Measurements from ENCODE around the gene PRG2.

PRG2 gene

DNA sequence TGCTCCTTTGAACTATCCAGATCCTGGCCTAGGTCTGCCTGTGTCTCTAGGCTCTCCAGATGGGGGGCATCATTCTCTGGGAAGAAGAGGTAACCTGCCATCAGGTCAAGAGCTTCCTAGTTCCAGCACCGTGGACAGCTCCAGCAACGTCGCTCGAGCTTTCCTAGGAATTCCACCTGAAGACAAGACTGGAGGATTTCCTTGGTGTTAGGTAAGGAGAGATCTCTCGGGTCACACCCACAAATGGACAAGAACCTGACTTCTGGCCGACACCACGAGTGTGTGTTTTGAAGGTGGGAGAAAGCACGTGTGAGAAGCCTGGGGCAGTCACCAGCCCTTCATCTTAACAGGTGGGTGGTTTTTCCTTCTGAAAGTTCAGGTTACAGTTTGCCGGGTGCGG is 10.7 kb downstream of the PRG2 start:
- Histone ChIP-seq H2AFZ (ENCODE audit: low read length, unreplicated experiment) (no peak overlapping the region), H3K27ac (ENCODE audit: low read depth, low read length) (no peak overlapping the region), H3K27me3 (ENCODE audit: insufficient read depth, low read length) (peaks cover 62% of the 10 kb centered on the region), H3K79me2 (ENCODE audit: control insufficient read depth, insufficient read depth, low read length, unreplicated experiment) (no peaks in the 10 kb centered on the region), H3K36me3 (ENCODE audit: insufficient read depth, low read length) (no peaks in the 10 kb centered on the region), H3K4me3 (ENCODE audit: low read depth, low read length) (no peak overlapping the region), H3K4me1 (ENCODE audit: control insufficient read depth, insufficient read depth, low read length, unreplicated experiment) (no peaks in the 10 kb centered on the region)

DNA sequence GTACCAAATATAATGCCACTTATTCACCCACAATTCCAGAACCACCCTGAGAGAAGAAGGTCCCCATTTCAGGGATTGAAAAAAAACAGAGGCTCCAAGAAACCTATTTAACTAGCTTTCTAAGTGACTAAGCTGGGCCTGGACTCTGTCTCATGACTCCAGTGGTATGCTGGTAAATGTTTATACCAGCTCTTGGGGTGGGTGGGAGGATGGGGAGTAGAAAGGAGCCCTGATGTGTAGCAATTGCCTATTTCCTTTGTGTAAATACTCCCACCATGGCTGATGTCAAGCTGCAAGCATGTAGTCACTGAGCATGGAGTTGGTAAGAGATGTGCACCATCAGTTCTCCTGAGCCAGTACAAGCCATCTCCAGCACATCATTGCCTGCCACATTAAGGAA is 12.3 kb downstream of the PRG2 start:
- Histone ChIP-seq H2AFZ (ENCODE audit: low read length, unreplicated experiment) (no peak overlapping the region), H3K79me2 (ENCODE audit: control insufficient read depth, insufficient read depth, low read length, unreplicated experiment) (no peaks in the 10 kb centered on the region), H3K27ac (ENCODE audit: low read depth, low read length) (no peak overlapping the region), H3K4me1 (ENCODE audit: control insufficient read depth, insufficient read depth, low read length, unreplicated experiment) (no peaks in the 10 kb centered on the region), H3K36me3 (ENCODE audit: insufficient read depth, low read length) (no peaks in the 10 kb centered on the region), H3K27me3 (ENCODE audit: insufficient read depth, low read length) (peaks cover 56% of the 10 kb centered on the region), H3K4me3 (ENCODE audit: low read depth, low read length) (no peak overlapping the region)

GRCh38 chr11:57377107-57377506 is 13.3 kb downstream of the PRG2 start:
- H3K4me1 ChIP-seq (ENCODE audit: control insufficient read depth, insufficient read depth, low read length, unreplicated experiment): no peaks in the 10 kb centered on the region
- peaks cover 51% of the 10 kb centered on the region for H3K27me3 ChIP-seq (ENCODE audit: insufficient read depth, low read length)
- no peak overlapping the region for H3K4me3 ChIP-seq (ENCODE audit: low read depth, low read length)

GRCh38 chr11:57376095-57377090 is 14.1 kb downstream of the PRG2 start:
- Histone ChIP-seq H3K36me3 (ENCODE audit: insufficient read depth, low read length) (no peaks in the 10 kb centered on the region), H3K4me3 (ENCODE audit: low read depth, low read length) (no peak overlapping the region), H3K27ac (ENCODE audit: low read depth, low read length) (no peak overlapping the region), H3K4me1 (ENCODE audit: control insufficient read depth, insufficient read depth, low read length, unreplicated experiment) (no peaks in the 10 kb centered on the region), H3K79me2 (ENCODE audit: control insufficient read depth, insufficient read depth, low read length, unreplicated experiment) (no peaks in the 10 kb centered on the region), H2AFZ (ENCODE audit: low read length, unreplicated experiment) (no peak overlapping the region), H3K27me3 (ENCODE audit: insufficient read depth, low read length) (peaks cover 49% of the 10 kb centered on the region)

More at GRCh38 chr11:57377107-57377506, 13.3 kb downstream of the PRG2 start:
- no peak overlapping the region for H2AFZ ChIP-seq (ENCODE audit: low read length, unreplicated experiment)
- no peaks in the 10 kb centered on the region for H3K36me3 ChIP-seq (ENCODE audit: insufficient read depth, low read length)
- no peaks in the 10 kb centered on the region for H3K79me2 ChIP-seq (ENCODE audit: control insufficient read depth, insufficient read depth, low read length, unreplicated experiment)
- no peak overlapping the region for H3K27ac ChIP-seq (ENCODE audit: low read depth, low read length)

DNA sequence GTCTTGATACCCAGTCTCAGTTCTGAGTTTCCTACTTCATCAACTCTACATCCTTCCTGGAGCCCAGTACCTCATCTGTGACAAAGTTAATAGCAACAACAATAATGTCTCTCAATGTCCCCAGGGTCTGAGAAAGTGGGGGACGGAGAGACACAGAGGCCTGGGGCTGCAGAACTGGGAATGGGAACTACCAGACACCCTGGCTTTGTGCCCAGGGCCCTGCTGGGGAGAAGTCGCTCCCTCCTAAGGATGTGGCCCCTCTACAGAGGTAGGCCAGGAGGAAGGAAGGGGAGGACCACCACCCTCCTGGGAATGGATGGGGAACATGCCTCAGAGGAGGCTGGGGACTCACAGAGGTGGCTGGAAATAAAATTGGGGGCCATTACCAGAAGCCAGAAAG is 15.0 kb downstream of the PRG2 start:
- Histone ChIP-seq H3K79me2 (ENCODE audit: control insufficient read depth, insufficient read depth, low read length, unreplicated experiment) (no peaks in the 10 kb centered on the region), H3K4me3 (ENCODE audit: low read depth, low read length) (no peak overlapping the region), H3K27ac (ENCODE audit: low read depth, low read length) (no peak overlapping the region), H3K27me3 (ENCODE audit: insufficient read depth, low read length) (peaks cover 40% of the 10 kb centered on the region; the same call in 1 of the 2 replicates), H3K4me1 (ENCODE audit: control insufficient read depth, insufficient read depth, low read length, unreplicated experiment) (no peaks in the 10 kb centered on the region), H3K36me3 (ENCODE audit: insufficient read depth, low read length) (no peaks in the 10 kb centered on the region), H2AFZ (ENCODE audit: low read length, unreplicated experiment) (no peak overlapping the region)

GRCh38 chr11:57374966-57375365 is 15.5 kb downstream of the PRG2 start:
- H3K27ac ChIP-seq (ENCODE audit: low read depth, low read length): no peak overlapping the region
- no peak overlapping the region for H2AFZ ChIP-seq (ENCODE audit: low read length, unreplicated experiment)
- peaks cover 38% of the 10 kb centered on the region; the same call in 1 of the 2 replicates for H3K27me3 ChIP-seq (ENCODE audit: insufficient read depth, low read length)
- H3K79me2 ChIP-seq (ENCODE audit: control insufficient read depth, insufficient read depth, low read length, unreplicated experiment): no peaks in the 10 kb centered on the region
- H3K4me1 ChIP-seq (ENCODE audit: control insufficient read depth, insufficient read depth, low read length, unreplicated experiment): peaks cover 2% of the 10 kb centered on the region
- no peaks in the 10 kb centered on the region for H3K36me3 ChIP-seq (ENCODE audit: insufficient read depth, low read length)
- H3K4me3 ChIP-seq (ENCODE audit: low read depth, low read length): no peak overlapping the region

DNA sequence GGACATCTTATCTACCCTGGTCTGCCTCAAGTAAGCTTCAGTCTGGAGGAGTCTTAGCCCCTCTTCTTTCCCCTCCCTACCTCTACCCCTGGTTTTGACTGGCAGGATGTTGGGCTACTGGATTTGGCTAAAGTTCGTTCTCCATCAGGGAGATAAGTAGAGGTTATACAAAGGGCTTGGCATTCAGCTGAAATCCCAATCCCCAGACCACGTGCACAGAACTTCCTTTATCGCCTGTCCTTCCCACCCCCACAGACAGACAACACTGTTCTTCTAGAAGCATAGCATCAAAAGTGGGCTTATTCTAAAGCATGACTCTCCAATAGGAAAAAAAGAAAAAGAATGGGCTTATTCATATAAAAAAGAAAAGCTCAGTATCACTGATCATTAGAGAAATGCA is 17.3 kb downstream of the PRG2 start:
- no peaks in the 10 kb centered on the region for H3K36me3 ChIP-seq (ENCODE audit: insufficient read depth, low read length)
- peaks cover 22% of the 10 kb centered on the region; the same call in 1 of the 2 replicates for H3K27me3 ChIP-seq (ENCODE audit: insufficient read depth, low read length)
- H2AFZ ChIP-seq (ENCODE audit: low read length, unreplicated experiment): no peak overlapping the region
- H3K79me2 ChIP-seq (ENCODE audit: control insufficient read depth, insufficient read depth, low read length, unreplicated experiment): no peaks in the 10 kb centered on the region
- peaks cover 4% of the 10 kb centered on the region for H3K4me1 ChIP-seq (ENCODE audit: control insufficient read depth, insufficient read depth, low read length, unreplicated experiment)
- no peak overlapping the region for H3K27ac ChIP-seq (ENCODE audit: low read depth, low read length)
- H3K4me3 ChIP-seq (ENCODE audit: low read depth, low read length): no peak overlapping the region

DNA sequence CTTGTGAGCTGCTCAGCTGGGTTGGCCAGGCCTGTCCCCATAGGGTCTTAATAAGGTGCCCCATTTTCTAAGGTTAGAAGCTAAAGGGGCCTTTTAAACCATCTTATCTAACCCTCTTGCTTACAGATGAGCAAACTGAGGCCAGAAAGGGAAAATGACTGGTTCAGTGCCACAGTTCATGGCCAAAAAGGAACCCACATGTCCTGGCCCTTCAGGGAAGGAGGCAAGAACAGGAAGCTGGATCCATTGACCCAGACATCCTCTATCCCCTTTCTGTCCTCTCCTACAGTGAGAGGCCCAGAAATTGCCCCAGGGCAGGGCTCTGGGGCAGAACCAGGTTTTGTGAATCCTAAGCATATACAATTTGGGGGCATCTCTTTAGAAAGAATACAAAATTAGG is 19.5 kb downstream of the PRG2 start:
- no peak overlapping the region for H2AFZ ChIP-seq (ENCODE audit: low read length, unreplicated experiment)
- no peak overlapping the region for H3K27ac ChIP-seq (ENCODE audit: low read depth, low read length)
- no peaks in the 10 kb centered on the region for H3K79me2 ChIP-seq (ENCODE audit: control insufficient read depth, insufficient read depth, low read length, unreplicated experiment)
- peaks cover 14% of the 10 kb centered on the region; the same call in 1 of the 2 replicates for H3K27me3 ChIP-seq (ENCODE audit: insufficient read depth, low read length)
- H3K4me1 ChIP-seq (ENCODE audit: control insufficient read depth, insufficient read depth, low read length, unreplicated experiment): peaks cover 4% of the 10 kb centered on the region
- H3K4me3 ChIP-seq (ENCODE audit: low read depth, low read length): no peak overlapping the region
- no peaks in the 10 kb centered on the region for H3K36me3 ChIP-seq (ENCODE audit: insufficient read depth, low read length)

DNA sequence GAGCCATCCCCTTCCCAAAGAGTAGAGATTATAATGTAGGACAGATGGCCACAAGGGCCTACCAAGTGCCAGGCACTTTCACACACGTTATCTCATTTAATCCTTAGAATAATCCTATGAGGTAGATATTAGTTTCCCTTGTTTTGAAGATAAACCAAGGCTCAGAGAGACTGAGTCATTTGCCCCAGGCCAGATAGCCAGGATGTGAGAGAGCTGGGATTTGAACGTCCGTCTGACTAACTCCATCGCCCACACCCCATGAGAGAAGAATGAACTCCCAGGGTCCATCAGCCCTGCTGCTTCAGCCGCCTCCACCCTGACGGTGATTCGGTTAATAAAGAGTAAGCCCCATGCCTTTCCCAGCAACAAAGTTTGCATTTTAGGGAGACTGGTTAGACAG is 20.2 kb downstream of the PRG2 start:
- H3K27ac ChIP-seq (ENCODE audit: low read depth, low read length): no peak overlapping the region
- no peaks in the 10 kb centered on the region for H3K79me2 ChIP-seq (ENCODE audit: control insufficient read depth, insufficient read depth, low read length, unreplicated experiment)
- no peak overlapping the region for H3K4me3 ChIP-seq (ENCODE audit: low read depth, low read length)
- H2AFZ ChIP-seq (ENCODE audit: low read length, unreplicated experiment): no peak overlapping the region
- peaks cover 19% of the 10 kb centered on the region; the same call in 1 of the 2 replicates for H3K27me3 ChIP-seq (ENCODE audit: insufficient read depth, low read length)
- H3K4me1 ChIP-seq (ENCODE audit: control insufficient read depth, insufficient read depth, low read length, unreplicated experiment): peaks cover 4% of the 10 kb centered on the region
- H3K36me3 ChIP-seq (ENCODE audit: insufficient read depth, low read length): no peaks in the 10 kb centered on the region

- H3K79me2 ChIP-seq (ENCODE audit: control insufficient read depth, insufficient read depth, low read length, unreplicated experiment): no peaks in the 10 kb centered on the region
- no peak overlapping the region for H2AFZ ChIP-seq (ENCODE audit: low read length, unreplicated experiment)
- H3K4me1 ChIP-seq (ENCODE audit: control insufficient read depth, insufficient read depth, low read length, unreplicated experiment): peaks cover 4% of the 10 kb centered on the region
- H3K27me3 ChIP-seq (ENCODE audit: insufficient read depth, low read length): peaks cover 33% of the 10 kb centered on the region
- no peaks in the 10 kb centered on the region for H3K36me3 ChIP-seq (ENCODE audit: insufficient read depth, low read length)
- H3K27ac ChIP-seq (ENCODE audit: low read depth, low read length): no peak overlapping the region
- no peak overlapping the region for H3K4me3 ChIP-seq (ENCODE audit: low read depth, low read length)
Measured at GRCh38 chr11:57368845-57369232, 21.6 kb downstream of the PRG2 start.
